Measurements from ENCODE around the gene NEK8.
A peak's percentile ranks its signal among the peaks of the same experiment; 100 is the strongest.
"Not testable (repeated sequence)": the region's sequence is repeated elsewhere in the genome, so short reads cannot be mapped to it uniquely, and the experiment has no call there.

The NEK8 gene

GRCh38 chr17:28710861-28711722 is 17.5 kb upstream of the NEK8 start:
- DNase-seq, result peak; percentile 83

- no peak for DNase-seq
Measured at GRCh38 chr17:28711723-28712031, 16.9 kb upstream of the NEK8 start, which contains the start of gene PROCA1. TSS of gene PROCA1 (minus strand) at chr17:28711888. CDS start at chr17:28711660, 228 bp downstream.

DNA sequence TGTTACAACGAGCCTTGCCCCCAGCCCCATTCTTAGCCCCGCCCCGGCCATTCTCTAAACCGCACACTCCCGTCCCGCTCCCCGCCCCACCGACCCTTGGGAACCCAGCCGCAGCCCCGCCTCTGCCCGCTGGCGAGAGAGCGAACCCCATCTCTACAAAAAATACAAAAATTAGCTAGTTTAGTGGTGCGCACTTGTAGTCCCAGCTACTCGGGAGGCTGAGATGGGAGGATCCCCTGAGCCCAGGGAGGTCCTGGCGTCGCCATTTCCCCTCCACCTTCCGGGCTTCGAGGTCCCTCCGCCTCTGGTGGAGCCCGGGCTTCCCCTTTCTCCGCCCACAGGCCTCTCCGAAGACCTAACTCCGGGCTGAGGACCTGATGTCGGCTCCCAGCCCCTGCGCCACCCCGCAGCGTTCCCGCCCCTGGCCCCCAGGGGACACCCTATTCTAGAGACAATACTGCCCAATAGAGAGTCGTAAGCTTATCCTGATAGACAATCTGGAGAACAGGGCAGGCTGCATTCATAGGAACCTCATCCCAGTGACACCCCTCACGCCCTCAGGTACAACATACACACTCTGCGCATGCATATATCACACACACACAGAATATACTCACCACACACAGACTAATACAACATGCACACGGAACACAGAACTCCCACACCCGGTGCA is 16.4 kb upstream of the NEK8 start:
- peak; percentile 45 for DNase-seq

GRCh38 chr17:28712705-28713415 is 15.7 kb upstream of the NEK8 start:
- no peak for DNase-seq

GRCh38 chr17:28714281-28714680 is 14.3 kb upstream of the NEK8 start:
- no peak for DNase-seq

GRCh38 chr17:28715217-28715616 is 13.4 kb upstream of the NEK8 start:
- DNase-seq, result no peak

DNA sequence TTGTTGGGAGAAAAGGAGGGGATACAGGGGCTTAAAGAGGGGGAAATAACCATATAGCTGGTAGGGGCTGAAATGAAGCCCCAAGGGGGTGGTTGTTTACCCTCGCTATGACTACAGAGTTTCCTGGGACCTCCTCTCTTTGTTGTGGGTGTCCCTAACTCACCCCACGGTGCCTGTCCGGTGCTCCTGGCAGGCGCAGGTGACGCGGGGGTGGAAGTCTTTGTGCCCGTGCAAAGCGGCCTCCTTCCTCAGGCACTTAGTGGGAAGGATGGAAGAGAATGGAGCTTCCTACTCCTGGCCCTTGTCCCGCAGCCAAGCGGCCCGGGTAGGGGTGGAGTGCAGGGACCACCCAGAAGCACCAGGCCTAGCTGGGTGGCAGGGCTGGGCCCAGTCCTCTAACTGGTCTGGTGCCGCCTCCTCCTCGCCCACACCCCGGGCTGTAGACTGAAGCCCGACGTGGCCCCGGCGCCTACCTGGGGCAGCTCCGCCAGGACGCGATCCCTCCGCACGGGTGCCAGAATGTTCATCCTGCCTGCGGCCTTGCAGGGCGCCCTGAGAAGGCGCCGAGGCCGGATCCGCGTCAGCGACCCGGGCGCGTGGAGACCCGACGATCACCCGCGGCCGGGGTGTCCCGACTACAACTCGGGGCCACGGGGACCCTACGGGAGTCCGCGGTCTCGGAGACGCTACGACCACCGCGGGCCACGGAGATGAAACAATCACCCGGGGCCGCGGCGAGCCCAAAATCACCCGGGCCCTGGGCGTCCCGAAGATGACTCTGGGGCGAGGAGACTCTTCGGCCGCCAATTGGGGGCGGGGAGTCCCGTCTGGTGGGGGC is 11.6 kb upstream of the NEK8 start:
- DNase-seq, result no peak

- DNase-seq, result no peak
Measured at GRCh38 chr17:28717578-28718332, 10.8 kb upstream of the NEK8 start, which contains the start of gene RAB34. TSS of gene RAB34 (minus strand) at chr17:28717868. CDS start at chr17:28717266, 602 bp downstream.

- no peak for DNase-seq
Measured at GRCh38 chr17:28718333-28719020, 10.1 kb upstream of the NEK8 start.

GRCh38 chr17:28719021-28719433 is 9.6 kb upstream of the NEK8 start:
- DNase-seq, result no peak

DNA sequence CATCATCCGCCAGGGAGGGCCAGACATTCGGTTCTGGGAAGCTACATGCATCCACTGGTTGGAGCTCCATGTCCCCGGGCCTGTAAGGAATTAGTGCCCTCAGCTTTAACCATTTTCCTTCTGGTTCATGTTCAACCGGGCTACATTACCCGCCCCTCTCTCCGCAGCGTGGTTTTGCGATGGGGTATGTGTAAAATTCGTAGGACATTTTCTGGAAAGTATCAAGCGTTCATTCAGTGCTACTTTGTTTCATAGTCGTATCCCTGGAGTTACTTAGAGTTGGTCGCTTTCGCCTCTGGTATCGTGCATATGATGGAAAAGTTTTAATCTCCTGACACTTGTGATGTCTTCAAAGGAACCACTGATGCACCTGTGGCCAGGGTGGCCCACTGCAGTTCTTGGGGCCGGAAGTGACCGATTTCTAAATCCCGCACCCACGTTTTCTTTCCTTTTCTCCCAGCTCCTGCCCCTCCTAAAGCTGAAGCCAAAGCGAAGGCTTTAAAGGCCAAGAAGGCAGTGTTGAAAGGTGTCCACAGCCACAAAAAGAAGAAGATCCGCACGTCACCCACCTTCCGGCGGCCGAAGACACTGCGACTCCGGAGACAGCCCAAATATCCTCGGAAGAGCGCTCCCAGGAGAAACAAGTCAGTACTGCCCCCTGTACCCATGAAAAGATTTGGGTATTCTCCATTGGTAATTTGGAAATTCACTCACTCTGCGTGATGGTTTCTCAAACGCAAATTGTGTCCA is 8.2 kb upstream of the NEK8 start:
- DNase-seq, result peak; percentile 29

GRCh38 chr17:28720997-28721329 is 7.6 kb upstream of the NEK8 start:
- DNase-seq, result not testable (repeated sequence)

DNA sequence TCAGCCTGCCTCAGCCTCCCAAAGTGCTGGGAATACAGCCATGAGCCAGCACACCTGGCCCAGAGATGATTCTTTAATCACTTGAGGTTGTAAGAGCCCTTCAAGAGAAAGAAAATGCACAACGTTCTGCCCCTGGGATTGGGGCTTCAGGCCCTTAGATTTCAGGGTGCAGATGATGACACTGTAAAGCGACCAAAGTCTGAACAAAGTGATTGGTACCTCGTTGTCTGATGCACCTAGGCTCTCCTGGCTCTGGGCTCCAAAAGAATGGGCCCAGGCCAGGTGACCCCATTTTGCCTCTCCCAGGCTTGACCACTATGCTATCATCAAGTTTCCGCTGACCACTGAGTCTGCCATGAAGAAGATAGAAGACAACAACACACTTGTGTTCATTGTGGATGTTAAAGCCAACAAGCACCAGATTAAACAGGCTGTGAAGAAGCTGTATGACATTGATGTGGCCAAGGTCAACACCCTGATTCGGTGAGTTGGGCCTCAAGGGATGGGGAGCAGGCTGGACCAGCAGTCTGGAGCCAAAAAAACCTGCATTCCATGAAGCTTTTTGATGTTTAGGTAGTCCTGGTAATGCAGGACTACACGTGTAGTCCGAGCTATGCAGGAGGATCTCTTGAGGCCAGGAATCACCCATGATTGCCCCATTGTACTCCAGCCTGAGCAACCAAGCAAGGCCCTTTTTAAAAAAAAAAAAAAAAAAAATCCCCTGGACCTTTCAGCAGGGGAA is 6.0 kb upstream of the NEK8 start:
- no peak for DNase-seq

- no peak for DNase-seq
Measured at GRCh38 chr17:28723159-28723835, 5.3 kb upstream of the NEK8 start.

DNA sequence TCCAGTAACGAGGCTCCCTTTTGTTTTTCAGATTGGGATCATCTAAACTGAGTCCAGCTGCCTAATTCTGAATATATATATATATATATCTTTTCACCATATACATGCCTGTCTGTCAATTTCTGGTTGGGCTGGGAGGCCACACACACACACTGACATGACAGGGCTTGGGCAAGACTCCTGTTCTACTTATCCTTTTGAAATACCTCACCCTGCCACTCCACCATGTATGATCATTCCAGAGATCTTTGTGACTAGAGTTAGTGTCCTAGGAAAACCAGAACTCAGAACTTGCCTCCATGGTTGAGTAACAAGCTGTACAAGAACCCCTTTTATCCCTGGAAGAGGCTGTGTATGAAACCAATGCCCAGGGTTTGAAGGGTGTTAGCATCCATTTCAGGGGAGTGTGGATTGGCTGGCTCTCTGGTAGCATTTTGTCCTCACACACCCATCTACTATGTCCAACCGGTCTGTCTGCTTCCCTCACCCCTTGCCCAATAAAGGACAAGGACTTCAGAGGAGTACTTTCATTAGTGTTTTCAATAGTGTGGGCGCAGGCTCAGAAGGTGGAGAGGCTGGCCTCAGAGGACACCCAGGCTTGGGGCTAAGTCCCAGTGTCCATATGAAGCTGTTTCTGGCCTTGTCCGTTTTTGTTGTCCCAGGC is 4.6 kb upstream of the NEK8 start:
- DNase-seq, result not testable (repeated sequence)

DNA sequence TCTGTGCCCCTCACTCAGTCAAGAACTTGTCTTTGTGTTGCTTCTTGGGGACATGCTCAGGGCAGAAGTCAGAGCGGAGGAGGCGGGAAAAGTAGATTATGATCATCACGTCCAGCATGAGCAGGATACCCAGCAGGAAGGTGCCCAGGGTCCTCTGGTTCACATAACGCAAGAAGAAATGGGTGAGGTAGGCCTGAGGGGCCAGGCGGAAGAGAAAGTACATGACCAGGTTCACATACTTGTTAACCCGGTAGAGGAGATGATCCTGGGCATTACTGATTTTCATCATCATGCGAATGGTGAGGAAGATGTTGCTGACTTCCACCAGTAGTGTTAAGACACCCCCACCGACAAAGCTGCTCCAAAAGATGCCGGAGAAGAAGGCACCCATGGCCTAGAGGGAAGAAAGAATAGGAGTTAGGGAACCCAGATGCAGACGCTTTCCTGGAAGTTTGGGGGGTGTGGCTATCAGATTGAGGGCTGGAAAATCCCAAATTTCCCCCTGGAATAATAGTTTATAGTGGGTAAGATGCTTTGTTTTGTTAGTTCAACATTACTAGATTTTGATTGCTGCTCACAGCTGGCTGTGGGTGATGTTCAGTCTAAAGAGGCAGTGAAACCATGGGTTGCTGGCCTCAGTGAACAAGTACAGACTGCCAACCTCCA is 4.0 kb upstream of the NEK8 start:
- DNase-seq, result no peak

- DNase-seq, result no peak
Measured at GRCh38 chr17:28725166-28725659, 3.4 kb upstream of the NEK8 start.
